ENCODE measurements around the gene NFIC. TPM values are rescaled to one million over a fixed set of nuclear protein-coding genes. Genes with fewer than 3 reads are reported as not detected.

NFIC gene
- polyA plus RNA-seq, 1 donor from 2014 or later: 0.24 TPM

- H3K27ac ChIP-seq (ENCODE audit: low read length): no peak overlapping the region
- no peak overlapping the region for H3K4me2 ChIP-seq (ENCODE audit: low read length)
- peaks cover 8% of the 10 kb centered on the region for H3K27me3 ChIP-seq (ENCODE audit: insufficient read depth, low read depth, low read length)
- no peaks in the 10 kb centered on the region for H3K79me2 ChIP-seq (replicated peaks; ENCODE audit: insufficient read depth, low read length)
- no peaks in the 10 kb centered on the region for H3K36me3 ChIP-seq (ENCODE audit: insufficient read depth, low read length)
- H3F3A ChIP-seq (ENCODE audit: insufficient read depth, low read length, poor library complexity, severe bottlenecking): no peaks in the 10 kb centered on the region
- no peak overlapping the region for H2AFZ ChIP-seq (ENCODE audit: low read depth, low read length)
- no peaks in the 10 kb centered on the region for H3K9me2 ChIP-seq (ENCODE audit: insufficient read depth, low read length)
- no peak overlapping the region for H3K9ac ChIP-seq (ENCODE audit: low read length)
- H4K20me1 ChIP-seq (ENCODE audit: insufficient read depth): no peaks in the 10 kb centered on the region
- no peak overlapping the region for H3K4me3 ChIP-seq (ENCODE audit: low read length)
- TF ChIP-seq EP300 (conservative IDR thresholded peaks at IDR 0.05; ENCODE audit: poor library complexity, severe bottlenecking) (no peak), MXI1 (conservative IDR thresholded peaks at IDR 0.05; ENCODE audit: poor library complexity, severe bottlenecking) (no peak), TAF1 (IDR thresholded peaks at IDR 0.05; ENCODE audit: low read depth) (no peak), SMC3 (conservative IDR thresholded peaks at IDR 0.05; ENCODE audit: poor library complexity) (no peak), EZH2 (IDR thresholded peaks at IDR 0.05; ENCODE audit: borderline replicate concordance, insufficient read depth, low read length, poor library complexity, severe bottlenecking) (no peak), CTCF (IDR thresholded peaks at IDR 0.05; ENCODE audit: poor library complexity, severe bottlenecking) (no peak), POLR2AphosphoS5 (IDR thresholded peaks at IDR 0.05) (no peak), REST (IDR thresholded peaks at IDR 0.05; ENCODE audit: borderline replicate concordance) (no peak), RAD21 (conservative IDR thresholded peaks at IDR 0.05) (no peak)
- H3K9me3 ChIP-seq (ENCODE audit: low read length): no peaks in the 10 kb centered on the region
Measured at GRCh38 chr19:3350014-3350663, 16.2 kb upstream of the NFIC start.

GRCh38 chr19:3351702-3352447 is 14.5 kb upstream of the NFIC start:
- H3K4me2 ChIP-seq (ENCODE audit: low read length): no peak overlapping the region

More at GRCh38 chr19:3351702-3352447, 14.5 kb upstream of the NFIC start:
- Histone ChIP-seq H3K4me3 (ENCODE audit: low read length) (no peak overlapping the region), H3K9ac (ENCODE audit: low read length) (no peak overlapping the region), H2AFZ (ENCODE audit: low read depth, low read length) (no peak overlapping the region), H4K20me1 (ENCODE audit: insufficient read depth) (no peaks in the 10 kb centered on the region), H3K27me3 (ENCODE audit: insufficient read depth, low read depth, low read length) (peaks cover 13% of the 10 kb centered on the region), H3K27ac (ENCODE audit: low read length) (no peak overlapping the region), H3K9me3 (ENCODE audit: low read length) (no peaks in the 10 kb centered on the region), H3K9me2 (ENCODE audit: insufficient read depth, low read length) (no peaks in the 10 kb centered on the region), H3F3A (ENCODE audit: insufficient read depth, low read length, poor library complexity, severe bottlenecking) (no peaks in the 10 kb centered on the region), H3K36me3 (ENCODE audit: insufficient read depth, low read length) (no peaks in the 10 kb centered on the region), H3K79me2 (replicated peaks; ENCODE audit: insufficient read depth, low read length) (no peaks in the 10 kb centered on the region)
- no peak for TF ChIP-seq EP300 (conservative IDR thresholded peaks at IDR 0.05; ENCODE audit: poor library complexity, severe bottlenecking)
- TF ChIP-seq SMC3 (conservative IDR thresholded peaks at IDR 0.05; ENCODE audit: poor library complexity): no peak
- no peak for TF ChIP-seq EZH2 (IDR thresholded peaks at IDR 0.05; ENCODE audit: borderline replicate concordance, insufficient read depth, low read length, poor library complexity, severe bottlenecking)
- no peak for TF ChIP-seq TAF1 (IDR thresholded peaks at IDR 0.05; ENCODE audit: low read depth)
- no peak for TF ChIP-seq RAD21 (conservative IDR thresholded peaks at IDR 0.05)
- TF ChIP-seq REST (IDR thresholded peaks at IDR 0.05; ENCODE audit: borderline replicate concordance): no peak
- TF ChIP-seq CTCF (IDR thresholded peaks at IDR 0.05; ENCODE audit: poor library complexity, severe bottlenecking): no peak
- no peak for TF ChIP-seq POLR2AphosphoS5 (IDR thresholded peaks at IDR 0.05)
- TF ChIP-seq MXI1 (conservative IDR thresholded peaks at IDR 0.05; ENCODE audit: poor library complexity, severe bottlenecking): no peak
